ENCODE data around the gene ZNF473. TPM values are rescaled to one million over a fixed set of nuclear protein-coding genes. Genes with fewer than 3 reads are reported as not detected.

ZNF473 gene
- total and polyA plus RNA-seq, 2 of the 13 experiments (the other 11 are each of a cell fraction or from before 2014, with no cell fraction given) = 5.8 to 11.9 TPM

DNA sequence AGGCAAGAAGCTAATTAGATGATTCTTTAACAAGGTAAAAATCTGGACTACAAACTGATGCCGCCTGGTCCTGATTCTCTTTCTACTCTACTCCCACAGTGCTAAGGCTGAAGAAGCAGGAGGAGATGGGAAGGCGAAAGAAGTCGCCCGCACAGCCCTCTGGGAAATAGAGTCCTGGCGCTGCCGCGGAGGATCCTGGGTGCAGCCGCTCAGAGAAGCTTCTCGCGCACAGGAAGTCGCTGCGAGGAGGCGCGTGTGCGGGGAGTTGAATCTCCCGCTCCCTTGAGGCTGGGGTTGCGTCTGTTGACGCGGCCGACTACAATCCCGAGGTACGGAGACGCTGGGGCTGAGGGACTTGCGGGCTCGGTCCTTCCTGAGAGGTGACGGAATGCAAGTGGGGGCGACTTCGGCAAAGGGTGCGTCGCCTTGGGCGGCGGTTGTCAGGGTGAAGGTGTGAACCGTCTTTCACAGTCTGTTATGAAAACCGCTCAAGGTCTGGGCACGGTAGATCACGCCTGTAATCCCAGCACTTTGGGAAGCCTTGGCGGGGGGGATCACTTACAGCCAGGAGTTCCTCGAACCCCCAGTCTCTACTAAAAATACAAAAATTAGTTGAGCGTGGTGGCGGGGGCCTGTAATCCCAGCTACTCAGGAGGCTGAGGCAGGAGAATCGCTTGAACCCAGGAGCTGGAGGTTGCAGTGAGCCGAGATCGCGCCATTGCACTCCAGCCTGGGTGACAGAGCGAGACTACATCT, at the start of gene ZNF473 (continued):
- TF ChIP-seq, protein P1, sequence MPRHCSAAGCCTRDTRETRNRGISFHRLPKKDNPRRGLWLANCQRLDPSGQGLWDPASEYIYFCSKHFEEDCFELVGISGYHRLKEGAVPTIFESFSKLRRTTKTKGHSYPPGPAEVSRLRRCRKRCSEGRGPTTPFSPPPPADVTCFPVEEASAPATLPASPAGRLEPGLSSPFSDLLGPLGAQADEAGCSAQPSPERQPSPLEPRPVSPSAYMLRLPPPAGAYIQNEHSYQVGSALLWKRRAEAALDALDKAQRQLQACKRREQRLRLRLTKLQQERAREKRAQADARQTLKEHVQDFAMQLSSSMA (CRISPR knock-in tag; IDR thresholded peaks at IDR 0.05) = peak; percentile 82; the same call in 1 of the 2 replicates
- TF ChIP-seq DMAP1 (CRISPR knock-in tag; IDR thresholded peaks at IDR 0.05) (peak; percentile 87), ZFY (CRISPR knock-in tag; IDR thresholded peaks at IDR 0.05) (peak; percentile 67), SAFB2 (CRISPR knock-in tag; IDR thresholded peaks at IDR 0.05; ENCODE audit: borderline replicate concordance, low read depth) (peak; percentile 91; the same call in 1 of the 2 replicates), EP300 (IDR thresholded peaks at IDR 0.05; ENCODE audit: low read depth in 2 of 2, low read length in 2 of 2) (peak in 1 of 2 experiments; percentile 24; a peak in 1 of 4 replicates), EP300 (CRISPR knock-in tag; IDR thresholded peaks at IDR 0.05; ENCODE audit: borderline replicate concordance) (no peak), THYN1 (CRISPR knock-in tag; IDR thresholded peaks at IDR 0.05; ENCODE audit: borderline replicate concordance, low read depth) (no peak), HNRNPLL (IDR thresholded peaks at IDR 0.05; ENCODE audit: low read depth, low read length, poor library complexity, severe bottlenecking) (peak; percentile 30), ZNF547 (CRISPR knock-in tag; IDR thresholded peaks at IDR 0.05) (peak; percentile 96), MLLT10 (CRISPR knock-in tag; IDR thresholded peaks at IDR 0.05) (no peak)
- TF ChIP-seq, protein P2, sequence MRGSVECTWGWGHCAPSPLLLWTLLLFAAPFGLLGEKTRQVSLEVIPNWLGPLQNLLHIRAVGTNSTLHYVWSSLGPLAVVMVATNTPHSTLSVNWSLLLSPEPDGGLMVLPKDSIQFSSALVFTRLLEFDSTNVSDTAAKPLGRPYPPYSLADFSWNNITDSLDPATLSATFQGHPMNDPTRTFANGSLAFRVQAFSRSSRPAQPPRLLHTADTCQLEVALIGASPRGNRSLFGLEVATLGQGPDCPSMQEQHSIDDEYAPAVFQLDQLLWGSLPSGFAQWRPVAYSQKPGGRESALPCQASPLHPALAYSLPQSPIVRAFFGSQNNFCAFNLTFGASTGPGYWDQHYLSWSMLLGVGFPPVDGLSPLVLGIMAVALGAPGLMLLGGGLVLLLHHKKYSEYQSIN (CRISPR knock-in tag; IDR thresholded peaks at IDR 0.05; ENCODE audit: borderline replicate concordance) = no peak
- TF ChIP-seq, protein P3, sequence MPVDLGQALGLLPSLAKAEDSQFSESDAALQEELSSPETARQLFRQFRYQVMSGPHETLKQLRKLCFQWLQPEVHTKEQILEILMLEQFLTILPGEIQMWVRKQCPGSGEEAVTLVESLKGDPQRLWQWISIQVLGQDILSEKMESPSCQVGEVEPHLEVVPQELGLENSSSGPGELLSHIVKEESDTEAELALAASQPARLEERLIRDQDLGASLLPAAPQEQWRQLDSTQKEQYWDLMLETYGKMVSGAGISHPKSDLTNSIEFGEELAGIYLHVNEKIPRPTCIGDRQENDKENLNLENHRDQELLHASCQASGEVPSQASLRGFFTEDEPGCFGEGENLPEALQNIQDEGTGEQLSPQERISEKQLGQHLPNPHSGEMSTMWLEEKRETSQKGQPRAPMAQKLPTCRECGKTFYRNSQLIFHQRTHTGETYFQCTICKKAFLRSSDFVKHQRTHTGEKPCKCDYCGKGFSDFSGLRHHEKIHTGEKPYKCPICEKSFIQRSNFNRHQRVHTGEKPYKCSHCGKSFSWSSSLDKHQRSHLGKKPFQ (CRISPR knock-in tag; IDR thresholded peaks at IDR 0.05; ENCODE audit: insufficient replicate concordance) = peak; percentile 95
- TF ChIP-seq, protein P4, sequence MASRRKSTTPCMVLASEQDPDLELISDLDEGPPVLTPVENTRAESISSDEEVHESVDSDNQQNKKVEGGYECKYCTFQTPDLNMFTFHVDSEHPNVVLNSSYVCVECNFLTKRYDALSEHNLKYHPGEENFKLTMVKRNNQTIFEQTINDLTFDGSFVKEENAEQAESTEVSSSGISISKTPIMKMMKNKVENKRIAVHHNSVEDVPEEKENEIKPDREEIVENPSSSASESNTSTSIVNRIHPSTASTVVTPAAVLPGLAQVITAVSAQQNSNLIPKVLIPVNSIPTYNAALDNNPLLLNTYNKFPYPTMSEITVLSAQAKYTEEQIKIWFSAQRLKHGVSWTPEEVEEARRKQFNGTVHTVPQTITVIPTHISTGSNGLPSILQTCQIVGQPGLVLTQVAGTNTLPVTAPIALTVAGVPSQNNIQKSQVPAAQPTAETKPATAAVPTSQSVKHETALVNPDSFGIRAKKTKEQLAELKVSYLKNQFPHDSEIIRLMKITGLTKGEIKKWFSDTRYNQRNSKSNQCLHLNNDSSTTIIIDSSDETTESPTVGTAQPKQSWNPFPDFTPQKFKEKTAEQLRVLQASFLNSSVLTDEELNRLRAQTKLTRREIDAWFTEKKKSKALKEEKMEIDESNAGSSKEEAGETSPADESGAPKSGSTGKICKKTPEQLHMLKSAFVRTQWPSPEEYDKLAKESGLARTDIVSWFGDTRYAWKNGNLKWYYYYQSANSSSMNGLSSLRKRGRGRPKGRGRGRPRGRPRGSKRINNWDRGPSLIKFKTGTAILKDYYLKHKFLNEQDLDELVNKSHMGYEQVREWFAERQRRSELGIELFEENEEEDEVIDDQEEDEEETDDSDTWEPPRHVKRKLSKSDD (CRISPR knock-in tag; IDR thresholded peaks at IDR 0.05; ENCODE audit: low read depth) = peak; percentile 96
- TF ChIP-seq, protein P5, sequence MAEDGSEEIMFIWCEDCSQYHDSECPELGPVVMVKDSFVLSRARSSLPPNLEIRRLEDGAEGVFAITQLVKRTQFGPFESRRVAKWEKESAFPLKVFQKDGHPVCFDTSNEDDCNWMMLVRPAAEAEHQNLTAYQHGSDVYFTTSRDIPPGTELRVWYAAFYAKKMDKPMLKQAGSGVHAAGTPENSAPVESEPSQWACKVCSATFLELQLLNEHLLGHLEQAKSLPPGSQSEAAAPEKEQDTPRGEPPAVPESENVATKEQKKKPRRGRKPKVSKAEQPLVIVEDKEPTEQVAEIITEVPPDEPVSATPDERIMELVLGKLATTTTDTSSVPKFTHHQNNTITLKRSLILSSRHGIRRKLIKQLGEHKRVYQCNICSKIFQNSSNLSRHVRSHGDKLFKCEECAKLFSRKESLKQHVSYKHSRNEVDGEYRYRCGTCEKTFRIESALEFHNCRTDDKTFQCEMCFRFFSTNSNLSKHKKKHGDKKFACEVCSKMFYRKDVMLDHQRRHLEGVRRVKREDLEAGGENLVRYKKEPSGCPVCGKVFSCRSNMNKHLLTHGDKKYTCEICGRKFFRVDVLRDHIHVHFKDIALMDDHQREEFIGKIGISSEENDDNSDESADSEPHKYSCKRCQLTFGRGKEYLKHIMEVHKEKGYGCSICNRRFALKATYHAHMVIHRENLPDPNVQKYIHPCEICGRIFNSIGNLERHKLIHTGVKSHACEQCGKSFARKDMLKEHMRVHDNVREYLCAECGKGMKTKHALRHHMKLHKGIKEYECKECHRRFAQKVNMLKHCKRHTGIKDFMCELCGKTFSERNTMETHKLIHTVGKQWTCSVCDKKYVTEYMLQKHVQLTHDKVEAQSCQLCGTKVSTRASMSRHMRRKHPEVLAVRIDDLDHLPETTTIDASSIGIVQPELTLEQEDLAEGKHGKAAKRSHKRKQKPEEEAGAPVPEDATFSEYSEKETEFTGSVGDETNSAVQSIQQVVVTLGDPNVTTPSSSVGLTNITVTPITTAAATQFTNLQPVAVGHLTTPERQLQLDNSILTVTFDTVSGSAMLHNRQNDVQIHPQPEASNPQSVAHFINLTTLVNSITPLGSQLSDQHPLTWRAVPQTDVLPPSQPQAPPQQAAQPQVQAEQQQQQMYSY (CRISPR knock-in tag; IDR thresholded peaks at IDR 0.05) = no peak
